ENCODE data around the gene RBP5. TPM values are rescaled to one million over a fixed set of nuclear protein-coding genes. Genes with fewer than 3 reads are reported as not detected.

Gene RBP5
- total and polyA plus RNA-seq, 12 donors = 2.0 to 17.8 (median 9.1) TPM

- no peak for TF ChIP-seq POLR2A (IDR thresholded peaks at IDR 0.05)
- no peak for TF ChIP-seq CTCF (IDR thresholded peaks at IDR 0.05)
- H3K4me3 ChIP-seq = no peak overlapping the region
- no peak overlapping the region for H3K27ac ChIP-seq
- intact Hi-C loops (cut with DNase I) = no loop called here
- peaks cover 0 to 43% of the 10 kb centered on the region in 2 donors for H3K36me3 ChIP-seq (replicated peaks in 1 of 2)
- H3K4me1 ChIP-seq (replicated peaks in 1 of 2) = peaks cover 13 to 17% of the 10 kb centered on the region in 2 donors
- H3K27me3 ChIP-seq = no peaks in the 10 kb centered on the region
- H3K9me3 ChIP-seq (replicated peaks in 1 of 3) = no peaks in the 10 kb centered on the region
- no peak for DNase-seq
- WGBS, 4 donors = 86 to 92% (median 90%) methylated on average over 12 of the region's 12 CpGs
Measured at GRCh38 chr12:7134396-7135166, 5.9 kb upstream of the RBP5 start.

GRCh38 chr12:7131502-7131866, 2.8 kb upstream of the RBP5 start:
- no peak for DNase-seq
- peak overlapping the region in 1 of 4 donors; percentile 63 for H3K4me3 ChIP-seq

GRCh38 chr12:7130701-7131501, 2.2 kb upstream of the RBP5 start:
- peak; percentile 55 to 84 (median 62) for DNase-seq
- WGBS, 4 donors = 3 to 4% (median 4%) methylated on average over 29 to 32 of the region's 32 CpGs

More at GRCh38 chr12:7131502-7131866, 2.8 kb upstream of the RBP5 start:
- H3K9me3 ChIP-seq (replicated peaks in 1 of 3) = no peaks in the 10 kb centered on the region
- peaks cover 20 to 32% of the 10 kb centered on the region in 2 donors for H3K4me1 ChIP-seq (replicated peaks in 1 of 2)
- intact Hi-C loops (cut with DNase I) = no loop called here
- H3K27me3 ChIP-seq = no peaks in the 10 kb centered on the region
- H3K27ac ChIP-seq = peak overlapping the region in 1 of 5 donors; percentile 84
- peaks cover 0 to 26% of the 10 kb centered on the region in 2 donors for H3K36me3 ChIP-seq (replicated peaks in 1 of 2)
- no peak for TF ChIP-seq POLR2A (IDR thresholded peaks at IDR 0.05)
- TF ChIP-seq CTCF (IDR thresholded peaks at IDR 0.05) = no peak
- WGBS, 4 donors = 45 to 53% (median 45%) methylated on average over 7 of the region's 7 CpGs

More at GRCh38 chr12:7130701-7131501, 2.2 kb upstream of the RBP5 start:
- Histone ChIP-seq H3K4me3 (peak overlapping the region in 3 of 4 donors; percentile 23 to 63 (median 45)), H3K27ac (peak overlapping the region in 3 of 5 donors; percentile 55 to 84 (median 73)), H3K4me1 (replicated peaks in 1 of 2) (peaks cover 20 to 32% of the 10 kb centered on the region in 2 donors), H3K9me3 (replicated peaks in 1 of 3) (no peaks in the 10 kb centered on the region), H3K27me3 (no peaks in the 10 kb centered on the region), H3K36me3 (replicated peaks in 1 of 2) (peaks cover 0 to 20% of the 10 kb centered on the region in 2 donors)
- TF ChIP-seq POLR2A (IDR thresholded peaks at IDR 0.05) (peak in 1 of 2 donors; percentile 11), CTCF (IDR thresholded peaks at IDR 0.05) (no peak)
- intact Hi-C loops (cut with DNase I) = no loop called here

All from adrenal gland (tissue), 12 donors.